ENCODE data around the gene METTL17. TPM values are rescaled to one million over a fixed set of nuclear protein-coding genes. Genes with fewer than 3 reads are reported as not detected.

METTL17 gene
- total RNA-seq, 1 experiment from 2014 or later, result 80.5 TPM

DNA sequence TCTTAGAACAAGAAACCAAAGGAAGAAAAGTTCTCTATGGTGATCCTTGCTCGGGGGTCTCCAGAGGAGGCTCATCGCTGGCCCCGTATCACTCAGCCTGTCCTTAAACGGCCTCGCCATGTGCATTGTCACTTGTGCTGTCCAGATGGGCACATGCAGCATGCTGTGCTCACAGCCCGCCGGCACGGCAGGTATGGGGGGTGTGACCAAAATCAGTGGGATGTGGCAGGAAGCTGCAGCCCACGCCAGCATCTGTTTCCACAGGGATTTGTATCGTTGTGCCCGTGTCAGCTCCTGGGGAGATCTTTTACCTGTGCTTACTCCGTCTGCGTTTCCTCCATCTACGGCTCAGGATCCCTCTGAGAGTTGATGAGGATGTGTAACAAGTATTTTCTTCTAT, 6.7 kb downstream of the METTL17 start:
- intact Hi-C loops (cut with micrococcal nuclease; ENCODE audit: unreplicated experiment), result no loop called here
- ChIA-PET POLR2A (no interaction called here), CTCF (interaction anchor here (1.1 to 3.1 kb wide), 4 partner anchors 18 to 139 kb away, joined by 3 to 22 read pairs (median 10); no protein-coding TSS in a partner anchor)
- Histone ChIP-seq H3K9me3 (no peaks in the 10 kb centered on the region), H3K27me3 (replicated peaks; ENCODE audit: control insufficient read depth, insufficient read depth, low read length) (no peaks in the 10 kb centered on the region), H3K4me3 (ENCODE audit: low read depth, low read length) (no peak overlapping the region), H3K4me1 (peaks cover 17% of the 10 kb centered on the region; the same call in 1 of the 2 replicates), H3K36me3 (ENCODE audit: control insufficient read depth, insufficient read depth, low read length) (peaks cover 3% of the 10 kb centered on the region)
- Mint-ChIP-seq H3K4me1 (ENCODE audit: low read depth, unreplicated experiment) (peaks cover 9% of the 10 kb centered on the region), H3K4me3 (ENCODE audit: unreplicated experiment) (no peak overlapping the region), H3K36me3 (ENCODE audit: insufficient read depth, unreplicated experiment) (peaks cover 46% of the 10 kb centered on the region), H3K27me3 (ENCODE audit: insufficient read depth, unreplicated experiment) (no peaks in the 10 kb centered on the region), H3K27ac (ENCODE audit: unreplicated experiment) (no peak overlapping the region), H3K9me3 (ENCODE audit: unreplicated experiment) (no peaks in the 10 kb centered on the region)
- TSS peak; percentile 3 for BruUV-seq (replicated peaks)
- no peak for DNase-seq
- TF ChIP-seq CTCF (IDR thresholded peaks at IDR 0.05; ENCODE audit: insufficient read depth in 1 of 2, low read depth in 1 of 2, low read length in 1 of 2, severe bottlenecking in 1 of 2, unreplicated experiment in 1 of 2), result no peak

GRCh38 chr14:20997115-20997514, 7.3 kb downstream of the METTL17 start:
- CTCF ChIA-PET, result interaction anchor here (0.5 to 3.1 kb wide), 6 partner anchors 18 to 580 kb away, joined by 3 to 22 read pairs (median 6); no protein-coding TSS in a partner anchor
- H3K4me1 ChIP-seq, result peaks cover 17% of the 10 kb centered on the region; the same call in 1 of the 2 replicates
- H3K9me3 ChIP-seq, result no peaks in the 10 kb centered on the region
- BruUV-seq (replicated peaks), result no TSS peak
- Mint-ChIP-seq H3K27me3 (ENCODE audit: insufficient read depth, unreplicated experiment) (no peaks in the 10 kb centered on the region), H3K4me3 (ENCODE audit: unreplicated experiment) (no peak overlapping the region), H3K27ac (ENCODE audit: unreplicated experiment) (no peak overlapping the region), H3K4me1 (ENCODE audit: low read depth, unreplicated experiment) (peaks cover 9% of the 10 kb centered on the region), H3K9me3 (ENCODE audit: unreplicated experiment) (no peaks in the 10 kb centered on the region), H3K36me3 (ENCODE audit: insufficient read depth, unreplicated experiment) (peaks cover 40% of the 10 kb centered on the region)
- intact Hi-C loops (cut with micrococcal nuclease; ENCODE audit: unreplicated experiment), result no loop called here
- no peak for TF ChIP-seq CTCF (IDR thresholded peaks at IDR 0.05; ENCODE audit: insufficient read depth in 1 of 2, low read depth in 1 of 2, low read length in 1 of 2, severe bottlenecking in 1 of 2, unreplicated experiment in 1 of 2)
- POLR2A ChIA-PET, result interaction anchor here (0.6 kb wide), 1 partner anchor 90 kb away, joined by 3 read pairs; no protein-coding TSS in a partner anchor
- no peak overlapping the region for H3K4me3 ChIP-seq (ENCODE audit: low read depth, low read length)
- DNase-seq, result no peak
- no peaks in the 10 kb centered on the region for H3K27me3 ChIP-seq (replicated peaks; ENCODE audit: control insufficient read depth, insufficient read depth, low read length)
- peaks cover 3% of the 10 kb centered on the region for H3K36me3 ChIP-seq (ENCODE audit: control insufficient read depth, insufficient read depth, low read length)

DNA sequence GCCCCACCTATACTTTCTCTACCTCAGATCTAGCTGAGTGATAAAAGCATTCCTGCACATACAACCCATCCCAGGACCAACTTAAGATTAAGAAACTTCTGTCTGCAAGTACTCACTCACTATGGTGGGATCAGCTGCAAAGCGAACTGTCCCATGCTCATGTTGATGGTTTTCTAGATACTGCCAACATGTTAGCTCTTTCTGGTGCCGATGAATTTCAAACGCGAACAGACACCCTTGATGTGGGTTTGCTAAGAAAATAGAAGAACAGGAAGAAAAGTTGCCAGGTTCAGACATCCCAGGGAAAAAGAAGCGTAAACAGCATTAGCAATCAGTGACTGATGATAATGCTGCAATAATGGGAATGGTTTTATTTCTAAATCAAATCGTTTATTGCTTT, 7.8 kb downstream of the METTL17 start:
- peaks cover under 1% of the 10 kb centered on the region for H3K36me3 ChIP-seq (ENCODE audit: control insufficient read depth, insufficient read depth, low read length)
- no peak overlapping the region for H3K4me3 Mint-ChIP-seq (ENCODE audit: unreplicated experiment)
- no peak overlapping the region for H3K4me3 ChIP-seq (ENCODE audit: low read depth, low read length)
- DNase-seq, result no peak
- BruUV-seq (replicated peaks), result no TSS peak
- peaks cover 9% of the 10 kb centered on the region for H3K4me1 Mint-ChIP-seq (ENCODE audit: low read depth, unreplicated experiment)
- H3K9me3 ChIP-seq, result no peaks in the 10 kb centered on the region
- H3K9me3 Mint-ChIP-seq (ENCODE audit: unreplicated experiment), result no peaks in the 10 kb centered on the region
- ChIA-PET POLR2A (interaction anchor here (0.6 kb wide), 1 partner anchor 90 kb away, joined by 3 read pairs; no protein-coding TSS in a partner anchor), CTCF (interaction anchor here (0.5 to 3.1 kb wide), 6 partner anchors 17 to 580 kb away, joined by 3 to 22 read pairs (median 6); no protein-coding TSS in a partner anchor)
- TF ChIP-seq CTCF (IDR thresholded peaks at IDR 0.05; ENCODE audit: insufficient read depth in 1 of 2, low read depth in 1 of 2, low read length in 1 of 2, severe bottlenecking in 1 of 2, unreplicated experiment in 1 of 2), result no peak
- no peak overlapping the region for H3K27ac Mint-ChIP-seq (ENCODE audit: unreplicated experiment)
- peaks cover 17% of the 10 kb centered on the region; the same call in 1 of the 2 replicates for H3K4me1 ChIP-seq
- no peaks in the 10 kb centered on the region for H3K27me3 Mint-ChIP-seq (ENCODE audit: insufficient read depth, unreplicated experiment)
- H3K27me3 ChIP-seq (replicated peaks; ENCODE audit: control insufficient read depth, insufficient read depth, low read length), result no peaks in the 10 kb centered on the region
- intact Hi-C loops (cut with micrococcal nuclease; ENCODE audit: unreplicated experiment), result no loop called here
- H3K36me3 Mint-ChIP-seq (ENCODE audit: insufficient read depth, unreplicated experiment), result peaks cover 38% of the 10 kb centered on the region

All from Caco-2 (cell line).